Left ventricle myocardium inferior (tissue), 1 donor: ENCODE measurements around the gene MYH9. TPM values are rescaled to one million over a fixed set of nuclear protein-coding genes. Genes with fewer than 3 reads are reported as not detected.
"Not testable (repeated sequence)": the region's sequence is repeated elsewhere in the genome, so short reads cannot be mapped to it uniquely, and the experiment has no call there.

Experiments
- DNase-seq: peaks from one replicate; pipeline ENCODE4 v3.0.0-alpha.2; 2020
- H3K27ac ChIP-seq: fragments of 200-600 bp; replicated peaks from 2 replicates; pipeline ENCODE4 v1.8.0; 2021
- H3K27me3 ChIP-seq: fragments of 200-600 bp; 2 replicates; pipeline ENCODE4 v1.8.0; 2021; ENCODE audit warnings: low read depth
- H3K36me3 ChIP-seq: fragments of 200-600 bp; 2 replicates; pipeline ENCODE4 v1.8.0; 2021
- H3K4me1 ChIP-seq: fragments of 200-600 bp; 2 replicates; pipeline ENCODE4 v1.8.0; 2021
- H3K4me3 ChIP-seq: fragments of 200-600 bp; 2 replicates; pipeline ENCODE4 v1.8.0; 2021; ENCODE audit warnings: mild to moderate bottlenecking, moderate library complexity
- H3K9me3 ChIP-seq: fragments of 200-600 bp; replicated peaks from 2 replicates; pipeline ENCODE4 v1.8.0; 2021
- intact Hi-C: fragments of 100-400 bp; cut with micrococcal nuclease; formaldehyde crosslinking; loops from one replicate; pipeline ENCODE4 v1.11.0; 2022
- total RNA-seq: library from RNA; stranded (reverse); fragmentation: NEBNext Ultra II Directional; extraction: Animal tissue kit (Norgen Biotek cat#: 25700); gene quantifications from one replicate; pipeline ENCODE4 v1.2.1, GENCODE V29; 2021
- TF ChIP-seq, protein P1 (sequence below): fragments of 200-600 bp; IDR thresholded peaks from 2 replicates; pipeline ENCODE4 v1.8.0; 2021; ENCODE audit warnings: antibody characterized with exemption, mild to moderate bottlenecking, borderline replicate concordance
- donor health status: DM: no; HTN: yes; CAD: no; lungs with severe emphysema.

MYH9 gene
- total RNA-seq, 1 donor from 2014 or later = 150 TPM

- H3K4me1 ChIP-seq = peaks cover 75% of the 10 kb centered on the region
- DNase-seq = no peak
- H3K9me3 ChIP-seq = no peaks in the 10 kb centered on the region
- peak overlapping the region; percentile 17 for H3K4me3 ChIP-seq
- peaks cover under 1% of the 10 kb centered on the region for H3K36me3 ChIP-seq
- peak overlapping the region; percentile 76 for H3K27ac ChIP-seq
- intact Hi-C loops = no loop called here
- TF ChIP-seq, protein P1, sequence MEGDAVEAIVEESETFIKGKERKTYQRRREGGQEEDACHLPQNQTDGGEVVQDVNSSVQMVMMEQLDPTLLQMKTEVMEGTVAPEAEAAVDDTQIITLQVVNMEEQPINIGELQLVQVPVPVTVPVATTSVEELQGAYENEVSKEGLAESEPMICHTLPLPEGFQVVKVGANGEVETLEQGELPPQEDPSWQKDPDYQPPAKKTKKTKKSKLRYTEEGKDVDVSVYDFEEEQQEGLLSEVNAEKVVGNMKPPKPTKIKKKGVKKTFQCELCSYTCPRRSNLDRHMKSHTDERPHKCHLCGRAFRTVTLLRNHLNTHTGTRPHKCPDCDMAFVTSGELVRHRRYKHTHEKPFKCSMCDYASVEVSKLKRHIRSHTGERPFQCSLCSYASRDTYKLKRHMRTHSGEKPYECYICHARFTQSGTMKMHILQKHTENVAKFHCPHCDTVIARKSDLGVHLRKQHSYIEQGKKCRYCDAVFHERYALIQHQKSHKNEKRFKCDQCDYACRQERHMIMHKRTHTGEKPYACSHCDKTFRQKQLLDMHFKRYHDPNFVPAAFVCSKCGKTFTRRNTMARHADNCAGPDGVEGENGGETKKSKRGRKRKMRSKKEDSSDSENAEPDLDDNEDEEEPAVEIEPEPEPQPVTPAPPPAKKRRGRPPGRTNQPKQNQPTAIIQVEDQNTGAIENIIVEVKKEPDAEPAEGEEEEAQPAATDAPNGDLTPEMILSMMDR = no peak
- H3K27me3 ChIP-seq = no peaks in the 10 kb centered on the region
These were observed 131.3 kb downstream of the MYH9 start for GRCh38 chr22:36256478-36256877.

DNA sequence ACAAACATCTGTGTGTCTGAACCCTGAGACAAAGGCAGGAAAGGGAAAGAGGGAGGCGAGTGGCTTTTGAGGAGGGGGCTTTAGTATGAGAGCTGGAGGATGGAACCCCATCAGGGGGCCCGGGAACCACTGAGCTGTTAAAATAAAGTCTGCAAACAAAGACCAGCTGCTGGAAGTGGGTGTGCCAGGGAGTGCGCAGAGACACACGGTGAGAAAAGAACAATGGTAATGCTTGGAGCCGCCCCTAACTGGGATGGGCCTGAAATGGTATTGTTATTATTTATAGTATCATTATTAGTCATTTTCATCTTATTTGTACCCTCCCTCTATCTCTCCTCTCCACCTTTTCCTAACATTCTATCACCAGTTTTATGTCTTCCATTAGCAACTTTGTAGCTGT, 132.2 kb downstream of the MYH9 start:
- H3K9me3 ChIP-seq, H3K27me3 ChIP-seq, DNase-seq, H3K36me3 ChIP-seq, intact Hi-C loops: not testable (repeated sequence)
- peaks cover 74% of the 10 kb centered on the region for H3K4me1 ChIP-seq
- peak overlapping the region; percentile 67 for H3K4me3 ChIP-seq
- H3K27ac ChIP-seq = peak overlapping the region; percentile 96

DNA sequence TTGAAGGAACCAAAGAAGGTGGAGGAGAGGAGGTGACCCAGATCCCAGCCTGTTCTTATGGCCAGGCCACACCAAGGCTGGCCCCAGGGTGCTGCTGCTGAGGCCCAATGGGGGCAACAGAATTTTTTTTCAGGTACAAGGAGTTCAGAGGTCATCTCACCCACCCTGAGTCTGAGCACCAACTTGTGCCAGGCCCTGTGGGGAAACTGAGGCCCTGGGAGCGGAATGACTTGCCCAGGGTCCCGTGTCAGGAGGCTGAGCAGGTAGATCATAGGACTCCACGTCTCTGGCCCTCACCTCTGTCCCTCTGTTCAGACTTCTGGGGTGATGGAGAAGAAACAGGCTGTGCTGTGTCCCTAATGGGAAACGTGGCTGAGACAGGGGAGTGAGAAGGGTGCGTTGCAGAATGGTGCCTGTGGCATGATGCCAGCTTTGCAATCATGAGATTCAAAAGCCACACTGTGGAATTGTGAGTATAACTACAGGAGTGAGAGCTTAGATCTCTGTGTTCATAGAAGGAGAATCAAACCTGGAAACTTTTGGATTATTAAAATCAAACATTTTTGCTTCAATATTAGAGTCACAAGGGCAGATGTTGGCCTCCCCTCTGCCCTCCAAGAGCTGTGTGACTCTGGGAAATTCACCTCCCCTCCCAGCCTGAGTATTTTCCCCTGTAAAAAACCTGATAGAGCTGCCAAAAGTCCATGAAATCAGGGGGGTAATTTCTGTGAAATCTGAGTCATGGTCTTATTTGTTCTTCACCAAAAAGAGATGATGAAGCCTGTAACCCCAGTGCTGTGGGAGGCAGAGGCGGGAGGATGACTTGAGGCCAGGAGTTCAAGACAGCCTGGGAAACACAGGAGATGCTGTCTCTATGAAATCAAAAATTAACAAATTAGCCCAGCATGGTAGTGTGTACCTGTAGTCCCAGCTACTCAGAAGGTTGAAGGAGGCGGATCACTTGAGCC, 134.0 kb downstream of the MYH9 start:
- Histone ChIP-seq H3K4me3 (peak overlapping the region; percentile 67), H3K27ac (peak overlapping the region; percentile 96), H3K27me3 (no peaks in the 10 kb centered on the region), H3K36me3 (no peaks in the 10 kb centered on the region), H3K9me3 (no peaks in the 10 kb centered on the region), H3K4me1 (peaks cover 57% of the 10 kb centered on the region)
- TF ChIP-seq, protein P1 = no peak
- no peak for DNase-seq
- intact Hi-C loops = no loop called here

- Histone ChIP-seq H3K9me3 (no peaks in the 10 kb centered on the region), H3K4me3 (peak within 1 kb of the TSS; percentile 67), H3K36me3 (no peaks in the 10 kb centered on the region), H3K27ac (peak within 1 kb of the TSS; percentile 96), H3K27me3 (no peaks in the 10 kb centered on the region), H3K4me1 (peaks cover 48% of the 10 kb centered on the region)
- TF ChIP-seq, protein P1 = no peak
- intact Hi-C loops = no loop called here
- peak; percentile 37 for DNase-seq
These were observed 134.8 kb downstream of the MYH9 start, which contains the start of gene APOL1 for GRCh38 chr22:36252754-36253522. Gene APOL1 (plus strand): TSS chr22:36253133. CDS start chr22:36254956, 1,823 bp downstream.

GRCh38 chr22:36251979-36252608, 135.7 kb downstream of the MYH9 start:
- Histone ChIP-seq H3K4me3 (peak overlapping the region; percentile 67), H3K4me1 (peaks cover 41% of the 10 kb centered on the region), H3K27ac (peak overlapping the region; percentile 96)
- H3K36me3 ChIP-seq, intact Hi-C loops, DNase-seq, H3K27me3 ChIP-seq, H3K9me3 ChIP-seq: not testable (repeated sequence)

DNA sequence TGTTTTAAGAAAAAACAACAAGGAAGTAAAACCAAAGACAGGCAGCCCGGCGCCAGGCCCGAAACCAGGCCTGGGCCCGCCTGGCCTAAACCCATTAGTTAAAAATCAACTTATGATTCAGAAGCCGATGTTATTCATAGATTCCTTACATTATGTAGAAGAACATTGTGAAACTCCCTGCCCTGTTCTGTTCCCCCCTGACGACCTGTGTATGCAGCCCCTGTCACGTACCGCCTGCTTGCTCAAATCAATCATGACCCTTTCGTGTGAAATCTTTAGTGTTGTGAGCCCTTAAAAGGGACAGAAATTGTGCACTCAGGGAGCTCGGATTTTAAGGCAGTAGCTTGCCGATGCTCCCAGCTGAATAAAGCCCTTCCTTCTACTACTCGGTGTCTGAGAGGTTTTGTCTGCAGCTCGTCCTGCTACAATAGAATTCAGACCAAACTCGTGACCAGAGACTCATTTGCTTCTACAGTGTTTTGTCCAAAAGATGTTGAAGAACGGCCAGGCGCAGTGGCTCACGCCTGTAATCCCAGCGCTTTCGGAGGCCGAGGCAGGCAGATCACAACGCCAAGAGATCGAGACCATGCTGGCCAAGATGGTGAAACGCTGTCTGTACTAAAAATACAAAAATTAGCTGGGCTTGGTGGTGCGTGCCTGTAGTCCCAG, 137.3 kb downstream of the MYH9 start:
- DNase-seq, intact Hi-C loops, H3K27me3 ChIP-seq, H3K9me3 ChIP-seq, H3K4me3 ChIP-seq, H3K27ac ChIP-seq, H3K36me3 ChIP-seq: not testable (repeated sequence)
- H3K4me1 ChIP-seq = peaks cover 31% of the 10 kb centered on the region
